ENCODE measurements around the gene FANCL.
"Not testable (repeated sequence)": the region's sequence is repeated elsewhere in the genome, so short reads cannot be mapped to it uniquely, and the experiment has no call there.

The FANCL gene

GRCh38 chr2:58140508-58141072 lies 100.5 kb downstream of the FANCL start:
- no peak for DNase-seq (ENCODE audit: low read depth)

GRCh38 chr2:58138396-58139030 lies 102.6 kb downstream of the FANCL start:
- no peak for DNase-seq (ENCODE audit: low read depth)

- no peak for DNase-seq (ENCODE audit: low read depth)
Measured at GRCh38 chr2:58137856-58138255, 103.3 kb downstream of the FANCL start.

GRCh38 chr2:58137221-58137620 lies 103.9 kb downstream of the FANCL start:
- DNase-seq (ENCODE audit: low read depth), result peak; percentile 65

- no peak for DNase-seq (ENCODE audit: low read depth)
Measured at GRCh38 chr2:58135861-58136260, 105.3 kb downstream of the FANCL start.

GRCh38 chr2:58133395-58133794 lies 107.7 kb downstream of the FANCL start:
- DNase-seq (ENCODE audit: low read depth), result peak; percentile 44

GRCh38 chr2:58131191-58132011 lies 109.7 kb downstream of the FANCL start:
- no peak for DNase-seq (ENCODE audit: low read depth)

- DNase-seq (ENCODE audit: low read depth), result no peak
Measured at GRCh38 chr2:58130238-58130637, 110.9 kb downstream of the FANCL start.

- no peak for DNase-seq (ENCODE audit: low read depth)
Measured at GRCh38 chr2:58127111-58127510, 114.0 kb downstream of the FANCL start.

GRCh38 chr2:58122540-58122939 lies 118.6 kb downstream of the FANCL start:
- no peak for DNase-seq (ENCODE audit: low read depth)

- no peak for DNase-seq (ENCODE audit: low read depth)
Measured at GRCh38 chr2:58122040-58122439, 119.1 kb downstream of the FANCL start.

GRCh38 chr2:58120626-58121229 lies 120.4 kb downstream of the FANCL start:
- no peak for DNase-seq (ENCODE audit: low read depth)

GRCh38 chr2:58113563-58113962 lies 127.6 kb downstream of the FANCL start:
- not testable (repeated sequence) for DNase-seq (ENCODE audit: low read depth)

GRCh38 chr2:58110765-58111164 lies 130.4 kb downstream of the FANCL start:
- DNase-seq (ENCODE audit: low read depth), result no peak

- DNase-seq (ENCODE audit: low read depth), result no peak
Measured at GRCh38 chr2:58109481-58109880, 131.6 kb downstream of the FANCL start.
